Stimulated activated naive CD8-positive, alpha-beta T cell treated with anti-CD3 and anti-CD28 coated beads, Interleukin-15, Interleukin-2, amounts not matched to agents 100 ng/mL and 50 ng/mL, for 24 hours (primary cell): ENCODE results near the gene SCAP.

Experiments used
- H3K27ac Mint-ChIP-seq: one replicate; pipeline ENCODE4 v1.8.0; 2021; ENCODE audit warnings: mild to moderate bottlenecking, mixed read lengths
- H3K27me3 Mint-ChIP-seq: one replicate; pipeline ENCODE4 v1.8.0; 2021; ENCODE audit warnings: mixed read lengths
- H3K36me3 Mint-ChIP-seq: one replicate; pipeline ENCODE4 v1.8.0; 2021; ENCODE audit warnings: low read depth, mixed read lengths
- H3K4me1 Mint-ChIP-seq: one replicate; pipeline ENCODE4 v1.8.0; 2021; ENCODE audit warnings: low read depth, mixed read lengths
- H3K4me3 Mint-ChIP-seq: one replicate; pipeline ENCODE4 v1.8.0; 2021; ENCODE audit warnings: mild to moderate bottlenecking, mixed read lengths
- H3K9me3 Mint-ChIP-seq: one replicate; pipeline ENCODE4 v1.8.0; 2021; ENCODE audit warnings: mixed read lengths

The SCAP gene

DNA sequence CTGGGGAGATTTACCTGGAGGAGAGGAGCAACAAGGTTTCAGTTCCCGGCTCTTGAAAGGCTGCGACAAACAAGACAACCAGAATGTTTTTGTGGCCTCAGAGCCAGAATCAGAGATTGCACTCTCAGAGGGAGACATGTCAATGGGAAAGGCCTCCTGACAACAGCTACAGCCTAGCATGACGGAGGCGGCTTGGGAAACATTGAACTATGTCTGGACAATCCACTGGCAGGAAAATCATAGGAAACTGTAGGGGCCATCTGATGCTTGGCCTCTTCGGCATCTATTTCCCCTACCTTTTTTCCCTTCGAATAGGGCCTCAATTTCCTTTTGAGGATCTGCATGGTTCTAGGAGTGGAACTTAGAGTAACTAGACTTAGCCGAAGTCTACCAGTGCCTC lies 108.1 kb downstream of the SCAP start:
- H3K27ac Mint-ChIP-seq: no peak overlapping the region
- peaks cover 4% of the 10 kb centered on the region for H3K27me3 Mint-ChIP-seq
- peaks cover 3% of the 10 kb centered on the region for H3K9me3 Mint-ChIP-seq
- peaks cover 5% of the 10 kb centered on the region for H3K4me1 Mint-ChIP-seq
- no peaks in the 10 kb centered on the region for H3K36me3 Mint-ChIP-seq
- no peak overlapping the region for H3K4me3 Mint-ChIP-seq

- Mint-ChIP-seq H3K27me3 (no peaks in the 10 kb centered on the region), H3K4me3 (no peak overlapping the region), H3K9me3 (peaks cover 5% of the 10 kb centered on the region), H3K4me1 (peaks cover 12% of the 10 kb centered on the region), H3K27ac (no peak overlapping the region), H3K36me3 (no peaks in the 10 kb centered on the region)
Measured at GRCh38 chr3:47366833-47367232, 108.9 kb downstream of the SCAP start.

DNA sequence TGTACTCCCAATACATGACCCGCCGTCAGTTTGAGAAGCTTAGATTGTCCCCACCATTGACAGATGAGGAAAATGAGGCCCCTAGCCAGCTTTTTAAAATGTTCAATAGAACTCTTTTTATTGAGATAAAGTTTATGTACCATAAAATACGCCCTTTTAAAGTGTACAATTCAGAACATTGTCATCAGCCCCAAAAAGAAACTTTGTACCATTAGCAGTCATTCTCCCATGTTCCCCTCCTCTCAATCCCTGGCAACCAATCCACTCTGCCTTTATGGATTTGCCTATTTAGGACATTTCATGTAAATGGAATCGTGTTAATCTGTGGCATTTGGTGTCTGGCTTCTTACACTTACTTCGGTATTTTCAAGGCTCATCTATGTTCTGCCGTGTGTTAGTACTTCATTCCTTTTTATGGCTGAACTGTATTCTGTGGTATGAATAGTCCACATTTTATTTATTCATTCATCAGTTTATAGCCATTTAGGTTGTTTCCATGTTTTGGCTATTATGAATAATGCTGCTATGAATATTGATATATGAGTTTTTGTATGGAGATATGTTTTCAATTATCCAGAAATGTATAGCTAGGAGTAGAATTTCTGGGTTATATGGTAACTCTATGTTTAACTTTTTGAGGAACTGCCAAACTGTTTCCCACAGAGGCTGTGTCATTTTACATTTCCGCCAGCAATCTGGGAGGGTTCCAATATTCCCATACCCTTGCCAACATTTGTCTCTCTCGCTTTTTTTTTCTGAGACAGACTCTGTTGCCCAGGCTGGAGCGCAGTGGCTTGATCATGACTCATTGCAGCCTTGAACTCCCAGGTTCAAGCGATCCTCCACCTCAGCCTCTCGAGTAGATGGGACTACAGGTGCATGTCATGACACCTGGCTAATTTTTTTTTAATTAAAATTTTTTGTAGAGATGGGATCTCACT lies 110.3 kb downstream of the SCAP start:
- H3K4me3 Mint-ChIP-seq: no peak overlapping the region
- peaks cover 6% of the 10 kb centered on the region for H3K9me3 Mint-ChIP-seq
- H3K4me1 Mint-ChIP-seq: peaks cover 13% of the 10 kb centered on the region
- H3K27me3 Mint-ChIP-seq: no peaks in the 10 kb centered on the region
- no peak overlapping the region for H3K27ac Mint-ChIP-seq
- peaks cover under 1% of the 10 kb centered on the region for H3K36me3 Mint-ChIP-seq
